AG09309 (cell line): ENCODE results near the gene HIF1A.

Source experiments
- DNase-seq: peaks from one replicate; pipeline ENCODE4 v3.0.0-alpha.2; 2010; ENCODE audit warnings: low read depth
- H3K4me3 ChIP-seq: 2 replicates; pipeline ENCODE4 v1.5.1; 2011; ENCODE audit warnings: mild to moderate bottlenecking, low read depth, low read length, moderate library complexity; ENCODE audit not compliant: control insufficient read depth
- CTCF ChIP-seq: IDR thresholded peaks from 2 replicates; pipeline ENCODE4 v1.5.1; 2011; ENCODE audit warnings: mild to moderate bottlenecking, low read depth, low read length, inconsistent platforms; ENCODE audit not compliant: insufficient read depth, control insufficient read depth; ENCODE audit errors: missing control alignments

The HIF1A gene

GRCh38 chr14:61661471-61662400, 33.6 kb upstream of the HIF1A start:
- no peak for TF ChIP-seq CTCF
- peak; percentile 49 for DNase-seq
- H3K4me3 ChIP-seq: no peak overlapping the region

- no peak for TF ChIP-seq CTCF
- no peak for DNase-seq
- no peak overlapping the region for H3K4me3 ChIP-seq
These were observed 32.6 kb upstream of the HIF1A start for GRCh38 chr14:61662437-61663311.

GRCh38 chr14:61663312-61663979, 31.9 kb upstream of the HIF1A start:
- DNase-seq: no peak
- no peak overlapping the region for H3K4me3 ChIP-seq
- TF ChIP-seq CTCF: no peak

- H3K4me3 ChIP-seq: no peak overlapping the region
- no peak for DNase-seq
- TF ChIP-seq CTCF: no peak
These were observed 27.0 kb upstream of the HIF1A start for GRCh38 chr14:61668282-61668681.

GRCh38 chr14:61670576-61670975, 24.7 kb upstream of the HIF1A start:
- no peak for DNase-seq
- H3K4me3 ChIP-seq: no peak overlapping the region
- no peak for TF ChIP-seq CTCF

- no peak for TF ChIP-seq CTCF
- no peak overlapping the region for H3K4me3 ChIP-seq
- no peak for DNase-seq
These were observed 24.2 kb upstream of the HIF1A start for GRCh38 chr14:61671082-61671481.
